GM19395 (cell line): ENCODE data around the gene FOXA3.
"Not testable (repeated sequence)": the region's sequence is repeated elsewhere in the genome, so short reads cannot be mapped to it uniquely, and the experiment has no call there.

ENCODE experiments used
- ATAC-seq: cut with Tn5 transposase; IDR thresholded peaks from one replicate; pipeline ENCODE4 v1.9.1; 2021; ENCODE audit warnings: mild to moderate bottlenecking, moderate library complexity; ENCODE audit not compliant: unreplicated experiment

The FOXA3 gene

DNA sequence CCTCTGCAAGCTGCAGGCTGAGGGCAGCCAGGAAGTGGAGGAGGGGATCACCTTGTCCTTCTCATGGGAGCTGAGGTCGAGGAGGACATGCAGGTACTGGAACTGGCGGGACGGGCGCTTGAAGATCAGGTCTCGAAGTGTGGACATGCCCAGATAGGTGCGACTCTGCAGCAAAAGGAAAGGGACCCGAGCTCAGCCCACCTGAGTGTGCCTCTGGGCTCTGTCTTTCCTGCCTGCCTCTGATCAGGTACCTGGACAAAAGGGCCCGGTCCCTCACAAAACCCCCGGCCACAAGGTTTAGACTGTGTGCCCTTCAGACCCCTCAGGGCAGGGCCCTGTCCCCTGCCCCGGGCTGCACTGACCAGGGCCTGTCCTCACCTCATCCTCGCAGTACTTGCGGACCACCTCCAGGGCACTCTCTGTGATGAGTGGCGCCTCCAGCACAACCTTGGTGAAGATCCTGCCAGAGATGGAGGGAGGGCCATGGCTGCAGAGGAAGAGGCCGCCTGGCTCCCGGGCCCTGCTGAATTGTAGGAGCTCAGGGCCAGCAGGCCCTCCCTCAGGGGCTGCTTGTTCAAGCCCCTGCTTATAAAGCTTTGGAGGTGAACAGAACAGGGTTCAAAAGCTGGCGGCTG is 36.5 kb upstream of the FOXA3 start:
- no peak for ATAC-seq

DNA sequence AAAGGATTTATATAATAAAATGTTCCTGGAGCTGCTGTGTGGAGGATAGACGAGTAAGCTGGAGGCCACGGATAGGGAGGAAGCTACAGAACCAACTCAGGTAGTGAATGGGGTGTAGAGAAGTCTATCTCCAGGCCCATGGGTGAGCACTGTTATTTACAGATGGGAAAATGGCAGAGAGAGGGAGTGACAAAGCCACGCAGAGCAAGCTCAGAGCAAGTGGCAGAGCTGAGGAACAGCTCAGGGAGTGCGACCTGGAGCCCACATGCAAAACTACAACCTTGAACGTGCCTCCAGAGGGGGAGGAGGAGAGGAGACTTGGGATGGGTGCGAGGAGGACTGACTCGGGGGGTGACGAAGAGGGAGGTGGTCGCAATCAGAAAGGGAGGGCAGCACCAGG is 35.6 kb upstream of the FOXA3 start:
- ATAC-seq, result no peak

DNA sequence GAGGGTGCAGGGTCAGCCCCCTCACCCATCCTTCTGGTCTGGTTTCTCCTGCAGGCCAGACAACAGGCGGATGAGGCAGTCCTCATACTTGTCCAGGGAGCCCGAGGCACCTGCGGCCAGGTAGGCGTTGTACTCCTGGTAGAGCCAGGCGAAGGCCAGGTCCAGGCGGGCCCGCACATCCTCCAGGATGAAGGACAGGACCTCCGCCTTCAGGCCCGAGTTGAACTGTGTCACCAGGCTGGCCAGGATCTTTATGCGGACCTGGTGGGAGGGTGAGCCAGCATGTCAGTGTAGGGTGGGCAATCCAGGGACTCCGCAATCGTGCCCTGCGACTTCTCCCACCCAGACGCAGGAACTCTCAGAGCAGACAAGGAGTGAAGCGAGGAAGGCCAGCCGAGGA is 35.2 kb upstream of the FOXA3 start:
- ATAC-seq, result no peak

DNA sequence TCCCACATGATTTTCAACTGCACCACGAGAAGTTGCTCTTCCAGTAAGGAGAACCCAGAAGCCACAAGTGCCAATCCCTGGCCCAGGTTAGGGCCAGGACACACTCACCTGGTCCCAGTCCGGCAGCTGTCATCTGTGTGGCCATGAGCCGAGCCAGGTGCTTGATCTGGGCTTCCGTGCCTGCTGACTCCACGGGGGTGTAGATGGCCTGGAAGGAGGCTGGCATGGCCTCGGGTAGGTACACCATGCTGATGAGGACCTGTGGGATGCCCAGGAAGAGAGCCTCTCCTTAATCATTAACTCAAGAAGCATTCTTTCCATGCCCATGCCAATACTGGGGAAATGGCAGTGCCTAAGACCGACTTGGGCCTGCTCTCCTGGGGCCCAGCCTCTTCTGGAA is 29.2 kb upstream of the FOXA3 start:
- no peak for ATAC-seq

DNA sequence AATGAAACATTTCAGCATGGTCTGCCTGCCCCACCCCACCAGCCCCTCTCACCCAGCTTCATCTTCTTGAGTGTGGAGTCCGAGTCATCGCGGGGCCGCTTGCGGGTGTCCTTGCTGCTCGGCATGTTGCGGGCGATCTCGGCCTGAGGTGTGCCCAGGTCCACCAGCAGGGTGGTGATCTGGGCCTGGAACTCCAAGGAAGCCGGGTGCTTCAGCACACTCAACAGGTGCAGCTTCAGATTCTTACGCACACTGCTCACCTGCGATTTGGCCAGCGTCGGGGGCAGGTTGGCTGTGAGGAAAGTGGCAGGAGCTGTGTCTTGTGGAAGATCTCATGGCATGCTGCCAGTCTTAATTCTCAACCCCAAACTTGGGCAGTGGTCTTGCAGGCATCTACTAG is 21.9 kb upstream of the FOXA3 start:
- no peak for ATAC-seq

DNA sequence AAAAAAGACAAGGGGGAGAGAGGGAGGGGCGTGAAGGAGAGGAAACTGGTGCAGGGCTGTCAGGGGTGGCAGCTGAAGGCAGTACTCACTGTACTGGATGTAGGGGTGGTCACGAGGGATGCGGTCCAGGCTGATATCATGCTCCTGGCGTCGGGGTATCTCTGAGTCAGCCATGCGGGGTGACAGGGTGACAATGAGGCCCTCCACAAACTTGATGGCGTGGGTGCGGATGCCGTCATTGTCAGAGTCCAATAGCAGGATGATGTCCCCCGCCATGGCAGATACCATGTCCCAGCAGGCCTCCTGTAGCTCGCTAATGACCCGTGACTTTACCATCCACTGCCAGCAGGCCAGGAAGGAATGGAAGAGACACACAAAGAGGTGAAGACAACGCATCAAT is 16.5 kb upstream of the FOXA3 start:
- no peak for ATAC-seq

DNA sequence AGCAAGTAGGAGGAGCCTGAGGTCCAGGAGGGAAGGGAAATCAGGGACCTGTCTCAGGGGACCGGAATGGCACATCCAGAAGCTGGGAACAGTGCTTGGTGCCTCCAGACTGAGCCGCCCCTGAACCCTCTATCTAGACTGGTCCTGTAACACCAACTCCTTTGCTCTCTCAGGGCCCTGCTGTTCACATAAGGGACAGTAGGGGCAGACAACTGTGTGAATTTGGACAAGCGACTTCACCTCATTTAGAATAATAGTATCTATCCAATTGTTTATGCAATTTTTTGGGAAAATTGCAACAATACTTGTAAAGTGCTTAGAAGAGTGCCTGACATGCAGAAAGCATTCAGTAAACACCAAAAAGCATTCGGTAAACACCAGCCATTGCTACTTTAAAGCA is 15.2 kb upstream of the FOXA3 start:
- ATAC-seq, result no peak

DNA sequence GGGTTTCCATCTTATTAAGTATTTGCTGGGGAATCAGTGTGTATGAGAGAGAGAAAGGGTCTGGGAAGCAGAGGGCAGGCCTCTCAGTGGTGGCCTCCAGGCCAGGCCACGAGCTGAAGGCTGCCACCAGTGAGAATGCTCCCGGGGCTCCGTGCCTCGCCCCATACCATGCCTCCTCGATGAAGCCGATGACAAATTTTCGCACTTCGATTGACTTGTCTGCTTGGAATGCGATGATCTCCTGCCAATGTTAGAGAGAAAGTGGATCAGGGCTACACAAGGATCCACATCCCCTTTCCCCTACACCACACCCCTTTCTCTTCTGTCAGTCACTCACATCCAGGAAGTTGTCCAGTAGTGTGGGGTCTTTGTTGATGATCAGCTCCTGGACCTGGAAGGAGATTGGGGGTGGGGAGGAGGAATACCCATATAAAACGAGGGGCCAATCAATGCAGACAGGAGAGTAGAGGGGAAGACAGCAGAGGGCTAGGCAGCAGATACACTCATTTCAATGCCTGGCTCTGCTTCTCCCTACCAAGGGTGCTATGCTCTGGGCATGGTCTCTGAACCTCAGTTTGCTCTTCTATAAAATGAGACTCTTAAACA is 11.9 kb upstream of the FOXA3 start:
- ATAC-seq, result no peak

DNA sequence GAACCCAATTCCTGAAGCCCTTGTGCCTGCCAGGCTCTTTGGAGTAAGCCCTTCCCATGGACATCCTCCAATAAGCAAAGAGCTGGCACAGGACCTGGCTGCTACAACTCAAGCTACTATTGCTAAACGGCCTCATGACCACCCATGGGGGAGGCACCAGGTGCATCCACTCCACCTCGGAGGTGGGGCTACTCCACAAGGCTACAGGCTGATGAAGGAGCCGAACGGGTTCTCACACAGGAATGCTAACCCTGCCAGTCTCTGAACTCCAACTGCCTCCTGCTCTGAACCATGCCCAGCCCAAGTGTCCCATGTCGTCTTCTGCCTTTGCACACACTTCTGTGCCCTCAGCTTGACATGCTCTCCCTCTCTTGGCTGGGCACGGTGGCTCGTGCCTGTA is 11.1 kb upstream of the FOXA3 start:
- ATAC-seq, result no peak

DNA sequence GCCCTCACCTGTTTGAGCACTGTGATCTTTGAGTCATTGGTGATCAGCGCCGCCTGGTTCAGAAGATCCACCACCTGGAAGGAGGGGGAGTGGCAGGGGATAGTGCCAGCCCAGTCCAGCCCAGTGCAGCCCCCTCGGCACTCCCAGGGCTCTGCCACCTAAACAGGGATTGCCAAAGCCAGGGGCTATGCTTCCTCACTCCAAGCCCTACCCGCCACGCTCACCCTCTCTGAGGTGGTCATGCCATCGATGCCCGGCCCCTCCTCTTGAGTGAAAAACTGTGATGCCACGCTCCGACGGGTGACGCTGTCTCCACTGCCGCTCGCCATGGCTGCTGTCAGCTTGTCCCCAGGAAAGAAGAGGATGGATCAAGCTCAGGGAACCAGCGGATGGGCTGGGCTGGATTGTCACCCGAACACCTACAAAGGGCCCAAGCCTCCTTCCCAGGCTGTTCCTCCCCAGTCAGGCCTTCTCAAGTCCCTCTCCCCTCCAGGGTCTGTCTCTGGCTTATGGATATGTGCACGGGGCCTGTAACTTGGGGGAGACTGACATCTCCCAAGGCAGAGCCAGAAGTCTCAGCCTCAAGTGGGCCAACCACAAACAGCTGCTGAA is 9.9 kb upstream of the FOXA3 start:
- no peak for ATAC-seq

DNA sequence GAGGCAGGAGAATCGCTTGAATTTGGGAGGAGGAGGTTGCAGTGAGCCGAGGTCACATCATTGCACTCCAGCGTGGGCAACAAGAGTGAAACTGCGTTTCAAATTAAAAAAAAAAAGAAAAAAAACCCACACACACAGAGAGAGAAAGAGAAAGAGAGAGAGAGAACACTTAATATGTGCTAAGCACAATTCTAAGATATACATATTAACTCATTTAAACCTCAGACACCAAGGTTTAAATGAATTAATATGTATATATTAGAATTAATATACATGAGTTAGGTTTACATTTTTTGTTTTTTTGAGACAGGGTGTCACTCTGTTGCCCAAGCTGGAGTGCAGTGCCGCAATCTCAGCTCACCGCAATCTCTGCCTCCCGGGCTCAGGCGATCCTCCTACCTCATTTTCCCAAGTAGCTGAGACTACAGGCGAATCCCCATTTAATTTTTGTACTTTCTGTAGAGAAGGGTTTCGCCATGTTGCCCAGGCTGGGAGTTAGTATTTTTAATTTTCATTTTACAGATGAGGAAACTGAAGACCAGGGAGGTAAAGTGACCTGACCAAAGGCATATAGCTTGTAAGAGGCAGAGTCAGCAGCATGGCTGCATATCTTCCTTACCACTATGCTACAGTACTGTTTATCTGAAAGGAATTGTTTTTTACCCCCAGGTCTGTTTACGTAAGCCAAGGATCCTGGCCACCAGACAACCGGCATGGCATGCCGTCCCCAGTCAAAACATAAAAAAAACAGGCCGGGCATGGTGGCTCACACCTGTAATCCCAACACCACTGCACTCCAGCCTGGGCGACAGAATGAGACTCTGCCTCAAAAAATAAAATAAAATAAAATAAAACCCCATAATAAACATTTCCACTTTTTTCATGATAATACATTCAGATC is 3.5 kb upstream of the FOXA3 start:
- no peak for ATAC-seq

DNA sequence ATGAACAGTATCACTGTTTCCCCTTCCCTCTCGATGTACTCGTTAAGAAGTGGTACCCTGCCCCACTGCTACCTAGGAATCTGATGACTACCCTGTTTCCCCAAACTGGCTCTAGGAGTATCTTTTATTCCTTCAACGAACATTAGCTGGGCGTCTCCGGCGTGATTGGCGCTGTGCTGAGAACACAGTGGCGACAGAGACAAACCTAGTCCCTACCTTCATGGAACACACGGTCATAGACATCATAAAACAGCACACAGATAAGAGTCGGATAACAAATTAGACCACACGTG is 1.9 kb upstream of the FOXA3 start:
- ATAC-seq, result no peak

DNA sequence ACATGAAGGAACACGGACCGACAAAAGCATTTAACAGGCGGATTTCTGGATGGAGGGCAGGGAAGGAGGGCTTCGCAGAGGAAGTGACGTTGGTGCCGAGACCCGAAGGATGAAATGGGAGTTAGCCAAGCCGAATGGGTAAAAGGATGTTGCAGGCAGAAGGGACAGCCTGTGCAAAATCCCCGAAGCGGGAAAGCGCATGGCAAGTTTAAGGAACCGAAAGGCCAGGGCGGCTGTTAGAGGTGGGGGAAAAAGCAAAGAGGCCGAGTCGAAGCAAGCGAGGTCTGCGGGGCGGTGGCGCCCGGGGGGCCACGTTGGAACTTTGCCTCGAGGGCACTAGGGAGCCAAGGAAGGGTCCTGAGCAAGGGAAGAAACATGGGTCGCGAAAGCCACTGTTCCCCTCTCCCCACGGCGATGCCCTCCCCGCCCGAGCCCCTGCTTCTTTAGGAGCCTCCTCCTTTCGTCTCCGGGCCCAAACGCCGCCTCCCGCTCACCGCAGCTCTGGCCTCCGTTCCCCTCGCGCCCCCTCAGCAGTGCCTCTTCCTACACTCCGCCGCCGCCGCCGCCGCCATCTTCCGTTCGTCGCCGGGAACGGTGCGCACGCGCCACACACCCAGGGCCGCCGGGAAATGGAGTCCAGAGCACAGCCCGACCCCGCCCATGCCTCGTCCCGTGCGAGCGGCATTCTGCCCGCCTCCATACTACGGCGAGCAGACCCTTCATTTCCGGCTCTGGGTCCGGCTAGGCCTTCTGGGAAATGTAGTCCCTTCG is 1.4 kb upstream of the FOXA3 start, which contains the start of gene SYMPK:
SYMPK (minus strand) TSS at position 584 of the 771 bp plus-strand sequence. CDS start 8,652 bp downstream, outside the sequence.
- peak; percentile 84 for ATAC-seq

DNA sequence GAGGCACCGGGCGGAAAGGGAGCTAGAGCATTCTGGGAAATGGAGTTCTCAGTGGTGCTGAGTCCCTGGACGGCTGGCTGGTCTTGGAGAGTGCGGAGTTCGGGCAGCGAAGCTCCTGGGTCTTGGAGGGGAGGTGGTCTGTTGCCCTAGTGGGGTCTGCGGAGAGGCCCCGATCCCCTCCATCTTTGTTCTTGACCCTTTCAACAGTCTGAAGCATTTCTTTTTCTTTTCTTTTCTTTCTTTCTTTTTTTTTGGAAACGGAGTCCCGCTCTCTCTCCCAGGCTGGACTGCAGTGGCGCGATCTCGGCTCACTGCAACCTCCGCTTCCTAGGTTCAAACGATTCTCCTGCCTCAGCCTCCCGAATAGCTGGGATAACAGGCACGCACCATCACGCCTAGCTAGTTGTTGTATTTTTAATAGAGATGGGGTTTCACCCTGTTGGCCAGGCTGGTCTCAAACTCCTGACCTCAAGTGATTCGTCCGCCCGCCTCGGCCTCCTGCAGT is 739 bp upstream of the FOXA3 start:
- ATAC-seq, result no peak

DNA sequence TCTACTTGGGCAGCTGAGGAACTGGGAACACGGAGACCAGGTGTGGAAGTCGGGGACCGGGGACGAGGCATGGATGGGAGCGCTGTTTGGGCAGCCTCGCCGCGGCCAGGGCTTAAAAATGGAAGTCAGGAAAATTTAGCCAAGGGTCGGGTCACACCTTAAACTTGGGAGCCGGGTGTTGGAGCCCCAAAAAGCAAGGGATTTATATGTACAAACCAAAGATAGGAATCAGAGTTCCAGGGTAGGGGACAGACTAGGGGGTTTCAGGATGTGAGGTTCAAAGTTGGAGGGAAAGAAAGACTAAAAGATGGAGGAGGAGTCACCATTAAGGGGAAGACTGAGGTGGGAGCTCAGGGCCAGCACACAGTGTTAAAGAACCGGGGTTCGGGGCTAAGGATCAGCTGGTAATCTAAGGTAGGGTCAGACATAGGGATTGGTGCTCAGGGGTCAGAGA is 530 bp downstream of the FOXA3 start:
- ATAC-seq, result no peak

DNA sequence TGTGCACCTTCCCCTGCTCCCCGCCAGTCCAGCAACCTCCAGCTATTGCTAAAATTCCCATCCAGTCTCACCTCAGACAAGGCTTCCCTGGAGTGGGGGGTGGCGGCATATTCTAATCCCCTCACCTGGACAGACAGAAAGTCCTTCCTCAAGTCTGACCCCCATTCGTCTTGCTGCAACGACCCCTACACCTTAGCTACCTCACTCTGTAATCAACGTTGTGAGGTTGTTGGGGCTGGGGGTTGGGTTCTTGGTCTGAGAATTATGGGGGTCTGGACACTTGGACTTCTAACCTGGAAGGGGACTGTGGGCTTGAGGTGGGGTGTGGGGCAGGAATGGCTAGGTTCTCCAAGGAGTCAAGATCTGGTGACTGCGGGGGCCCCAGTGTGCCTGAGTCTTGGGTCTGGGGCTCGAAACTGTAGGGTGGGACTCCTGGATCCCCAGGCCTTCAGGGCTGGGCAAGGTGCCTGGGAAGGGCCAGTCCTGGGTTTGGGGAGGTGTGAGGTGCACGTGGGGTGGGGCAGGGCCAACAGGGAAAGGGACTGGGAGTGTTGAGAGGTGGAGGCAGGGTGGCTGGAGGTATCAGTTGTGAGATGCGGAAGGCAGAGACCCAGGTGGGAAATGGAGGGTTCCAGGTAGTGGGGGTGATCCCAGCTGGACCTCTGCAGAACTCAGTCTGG is 1.3 kb downstream of the FOXA3 start:
- ATAC-seq, result no peak

DNA sequence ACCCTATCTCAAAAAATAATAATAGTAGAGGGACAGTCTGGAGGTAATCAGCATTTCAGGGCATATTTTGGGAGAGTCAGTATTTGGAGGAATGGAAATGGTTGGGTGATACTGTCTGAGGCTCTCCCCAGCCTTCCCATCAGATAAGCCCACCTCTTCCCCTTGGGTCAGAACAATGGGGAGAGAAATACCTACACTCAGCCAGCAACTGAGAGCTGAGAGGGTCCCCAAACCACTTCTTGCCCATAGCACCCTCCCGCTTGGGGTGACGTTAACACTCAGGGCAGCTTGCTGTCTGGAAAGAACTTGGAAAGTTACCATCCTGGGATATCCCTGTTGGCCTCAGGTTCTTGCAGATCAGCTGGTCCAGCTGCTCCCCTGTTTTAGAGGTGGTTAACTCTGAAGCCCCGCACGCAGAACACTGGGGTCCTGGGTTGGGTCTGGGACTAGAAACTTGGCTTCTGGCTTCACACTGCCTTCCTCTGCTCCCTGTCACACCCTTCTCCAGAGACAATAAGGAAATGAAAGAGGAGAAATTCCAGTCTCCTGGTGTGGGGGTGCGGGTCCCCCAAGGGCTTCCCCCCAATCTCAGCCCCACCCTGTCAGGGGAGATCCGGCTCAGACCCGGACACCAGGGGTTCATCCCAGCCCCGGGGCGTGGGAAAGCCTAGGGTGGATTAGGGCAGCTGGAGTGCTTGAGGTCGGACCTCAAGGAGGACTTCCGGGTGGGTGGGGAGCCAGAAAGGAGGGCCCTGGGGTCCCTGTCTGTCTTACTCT is 2.5 kb downstream of the FOXA3 start:
- ATAC-seq, result no peak

DNA sequence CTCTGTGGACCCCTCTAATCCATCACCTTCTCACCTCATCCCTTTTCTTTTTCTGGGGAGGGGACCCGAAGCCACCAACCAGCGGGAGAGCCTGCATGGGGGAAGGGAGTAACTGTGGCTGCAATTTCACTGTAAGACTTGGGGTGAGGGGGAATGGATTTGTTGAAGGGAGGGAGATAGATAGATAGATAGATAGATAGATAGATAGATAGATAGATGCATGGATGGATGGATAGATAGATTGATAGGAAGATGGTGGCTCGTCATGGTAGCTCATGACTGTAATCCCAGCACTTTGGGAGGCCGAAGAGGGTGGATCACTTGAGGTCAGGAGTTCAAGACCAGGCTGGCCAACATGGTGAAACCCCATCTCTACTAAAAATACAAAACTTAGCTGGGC is 3.1 kb downstream of the FOXA3 start:
- ATAC-seq, result not testable (repeated sequence)

DNA sequence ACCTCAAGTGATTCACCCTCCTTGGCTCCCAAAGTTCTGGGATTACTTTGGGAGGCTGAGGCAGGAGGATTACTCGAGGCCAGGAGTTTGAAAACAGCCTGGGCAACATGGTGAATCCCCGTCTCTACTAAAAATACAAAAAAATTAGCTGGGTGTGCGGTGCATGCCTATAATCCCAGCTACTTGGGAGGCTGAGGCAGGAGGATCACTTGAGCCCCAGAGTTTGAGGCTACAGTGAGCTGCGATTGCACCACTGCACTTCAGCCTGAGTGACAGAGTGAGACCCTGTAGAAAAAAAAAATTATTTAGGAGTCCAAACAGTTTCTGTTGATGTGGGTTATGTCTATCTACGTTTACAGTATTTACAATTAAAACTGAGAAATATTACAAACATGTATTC is 6.7 kb downstream of the FOXA3 start:
- ATAC-seq, result no peak
